Vagina (tissue), 2 donors: ENCODE measurements around the gene LRIT2. TPM values are rescaled to one million over a fixed set of nuclear protein-coding genes. Genes with fewer than 3 reads are reported as not detected.
A peak's percentile ranks its signal among the peaks of the same experiment; 100 is the strongest.

ENCODE experiments used
- DNase-seq, 2 donors: peaks; one replicate each; pipeline ENCODE4 v3.0.0-alpha.2; 2017; ENCODE audit errors: extremely low spot score in 2 of 2
- H3K27ac ChIP-seq: fragments of 200-600 bp; sonication (generic); one replicate; pipeline ENCODE4 v1.5.1; 2019
- H3K27me3 ChIP-seq: fragments of 200-600 bp; sonication (generic); one replicate; pipeline ENCODE4 v1.5.1; 2019
- H3K36me3 ChIP-seq, 2 donors: fragments of 200-600 bp; sonication (generic); one replicate each; pipeline ENCODE4 v1.5.1; 2017 to 2019
- H3K4me1 ChIP-seq: fragments of 200-600 bp; sonication (generic); one replicate; pipeline ENCODE4 v1.5.1; 2019
- H3K4me3 ChIP-seq, 2 donors: fragments of 200-600 bp; sonication (generic); 1 replicate in 1 of 2; 2 replicates in 1 of 2; pipeline ENCODE4 v1.5.1; 2016 to 2019
- H3K9me3 ChIP-seq: fragments of 200-600 bp; sonication (generic); one replicate; pipeline ENCODE4 v1.5.1; 2019
- POLR2A ChIP-seq, 2 donors: fragments of 450-650 bp; IDR thresholded peaks; one replicate each; pipeline ENCODE4 v1.6.1; 2017; ENCODE audit warnings: antibody characterized with exemption in 2 of 2, mild to moderate bottlenecking in 2 of 2, moderate library complexity in 2 of 2
- POLR2AphosphoS5 ChIP-seq, 2 donors: sonication (generic); formaldehyde crosslinking; IDR thresholded peaks; one replicate each; pipeline ENCODE4 v1.9.0; 2017; ENCODE audit warnings: antibody characterized with exemption in 2 of 2, mild to moderate bottlenecking in 2 of 2, low read depth in 1 of 2; ENCODE audit not compliant: insufficient read depth in 1 of 2
- intact Hi-C: fragments of 100-400 bp; cut with DNase I; formaldehyde crosslinking; loops from one replicate; pipeline ENCODE4 v1.15.1; 2023
- total RNA-seq: library from RNA; depleted of rRNA; stranded (reverse); fragments of >200 nt; gene quantifications from one replicate; pipeline ENCODE4 v1.2.3, GENCODE V29; 2016
- TF ChIP-seq, protein P1 (sequence below), 3 experiments: fragments of 450-650 bp in 2 of 3; fragments of 200-600 bp in 1 of 3; sonication (generic) in 1 of 3; IDR thresholded peaks; one replicate each; pipeline ENCODE4 v1.5.1; 2017 to 2019; ENCODE audit warnings: antibody characterized with exemption in 3 of 3, mild to moderate bottlenecking in 2 of 3, moderate library complexity in 2 of 3

Gene LRIT2
- total RNA-seq, 1 donor from 2014 or later, result not detected

DNA sequence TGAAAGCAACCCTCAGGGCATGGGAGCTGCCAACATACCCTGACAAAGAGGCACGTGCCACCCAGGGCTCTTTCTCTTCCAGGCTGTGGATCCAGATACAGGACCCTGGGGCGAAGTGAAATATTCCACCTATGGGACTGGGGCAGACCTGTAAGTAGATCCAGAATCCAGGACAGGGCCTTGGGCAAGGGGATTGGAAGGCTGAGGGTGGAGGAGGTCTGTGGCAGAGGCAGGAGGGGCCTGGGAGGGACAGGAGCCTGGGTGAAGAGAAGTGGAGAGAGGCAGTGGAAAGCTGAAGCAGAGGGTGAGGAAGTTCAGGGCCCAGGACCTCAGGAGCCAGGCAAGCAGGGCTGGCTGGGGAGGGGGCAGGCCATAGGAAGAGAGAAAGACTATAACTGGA, 13.8 kb downstream of the LRIT2 start:
- no peaks in the 10 kb centered on the region for H3K27me3 ChIP-seq
- no peak for TF ChIP-seq POLR2A (IDR thresholded peaks at IDR 0.05)
- TF ChIP-seq POLR2AphosphoS5 (IDR thresholded peaks at IDR 0.05; ENCODE audit: insufficient read depth in 1 of 2, low read depth in 1 of 2), result no peak
- TF ChIP-seq, protein P1, sequence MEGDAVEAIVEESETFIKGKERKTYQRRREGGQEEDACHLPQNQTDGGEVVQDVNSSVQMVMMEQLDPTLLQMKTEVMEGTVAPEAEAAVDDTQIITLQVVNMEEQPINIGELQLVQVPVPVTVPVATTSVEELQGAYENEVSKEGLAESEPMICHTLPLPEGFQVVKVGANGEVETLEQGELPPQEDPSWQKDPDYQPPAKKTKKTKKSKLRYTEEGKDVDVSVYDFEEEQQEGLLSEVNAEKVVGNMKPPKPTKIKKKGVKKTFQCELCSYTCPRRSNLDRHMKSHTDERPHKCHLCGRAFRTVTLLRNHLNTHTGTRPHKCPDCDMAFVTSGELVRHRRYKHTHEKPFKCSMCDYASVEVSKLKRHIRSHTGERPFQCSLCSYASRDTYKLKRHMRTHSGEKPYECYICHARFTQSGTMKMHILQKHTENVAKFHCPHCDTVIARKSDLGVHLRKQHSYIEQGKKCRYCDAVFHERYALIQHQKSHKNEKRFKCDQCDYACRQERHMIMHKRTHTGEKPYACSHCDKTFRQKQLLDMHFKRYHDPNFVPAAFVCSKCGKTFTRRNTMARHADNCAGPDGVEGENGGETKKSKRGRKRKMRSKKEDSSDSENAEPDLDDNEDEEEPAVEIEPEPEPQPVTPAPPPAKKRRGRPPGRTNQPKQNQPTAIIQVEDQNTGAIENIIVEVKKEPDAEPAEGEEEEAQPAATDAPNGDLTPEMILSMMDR (IDR thresholded peaks at IDR 0.05), result no peak
- no peaks in the 10 kb centered on the region for H3K36me3 ChIP-seq
- H3K27ac ChIP-seq, result no peak overlapping the region
- no peaks in the 10 kb centered on the region for H3K9me3 ChIP-seq
- DNase-seq, result no peak
- no peak overlapping the region for H3K4me3 ChIP-seq
- H3K4me1 ChIP-seq, result no peaks in the 10 kb centered on the region
- intact Hi-C loops, result no loop called here

DNA sequence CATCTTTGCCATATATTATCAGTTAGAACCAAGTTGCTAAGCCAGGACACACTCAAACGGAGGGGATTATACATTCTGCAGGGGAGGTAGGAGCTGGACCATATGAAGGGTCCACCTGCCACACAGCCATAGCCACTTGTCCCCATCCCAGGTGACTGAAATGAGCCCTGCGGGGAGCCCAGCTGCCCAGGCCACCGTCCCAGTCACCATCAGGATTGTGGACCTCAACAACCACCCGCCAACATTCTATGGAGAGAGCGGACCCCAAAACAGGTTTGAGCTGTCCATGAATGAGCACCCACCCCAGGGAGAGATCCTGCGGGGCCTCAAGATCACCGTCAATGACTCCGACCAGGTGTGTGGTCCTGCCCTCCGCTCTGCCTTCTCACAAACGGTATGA, 17.3 kb downstream of the LRIT2 start:
- Histone ChIP-seq H3K27me3 (no peaks in the 10 kb centered on the region), H3K4me3 (no peak overlapping the region), H3K36me3 (no peaks in the 10 kb centered on the region), H3K9me3 (no peaks in the 10 kb centered on the region), H3K27ac (no peak overlapping the region), H3K4me1 (no peaks in the 10 kb centered on the region)
- intact Hi-C loops, result no loop called here
- DNase-seq, result no peak
- TF ChIP-seq, protein P1 (IDR thresholded peaks at IDR 0.05), result no peak
- TF ChIP-seq POLR2A (IDR thresholded peaks at IDR 0.05) (no peak), POLR2AphosphoS5 (IDR thresholded peaks at IDR 0.05; ENCODE audit: insufficient read depth in 1 of 2, low read depth in 1 of 2) (no peak)

- H3K36me3 ChIP-seq, result no peaks in the 10 kb centered on the region
- no peak overlapping the region for H3K4me3 ChIP-seq
- intact Hi-C loops, result no loop called here
- no peak overlapping the region for H3K27ac ChIP-seq
- no peak for DNase-seq
- no peaks in the 10 kb centered on the region for H3K9me3 ChIP-seq
- H3K27me3 ChIP-seq, result no peaks in the 10 kb centered on the region
- no peak for TF ChIP-seq POLR2A (IDR thresholded peaks at IDR 0.05)
- TF ChIP-seq, protein P1 (IDR thresholded peaks at IDR 0.05), result no peak
- H3K4me1 ChIP-seq, result no peaks in the 10 kb centered on the region
These were observed 19.4 kb downstream of the LRIT2 start for GRCh38 chr10:84205853-84206525.

- no peaks in the 10 kb centered on the region for H3K27me3 ChIP-seq
- DNase-seq, result no peak
- no peaks in the 10 kb centered on the region for H3K9me3 ChIP-seq
- H3K27ac ChIP-seq, result no peak overlapping the region
- H3K4me3 ChIP-seq, result no peak overlapping the region
- no peaks in the 10 kb centered on the region for H3K36me3 ChIP-seq
- TF ChIP-seq POLR2AphosphoS5 (IDR thresholded peaks at IDR 0.05; ENCODE audit: insufficient read depth in 1 of 2, low read depth in 1 of 2) (no peak), POLR2A (IDR thresholded peaks at IDR 0.05) (no peak)
- TF ChIP-seq, protein P1 (IDR thresholded peaks at IDR 0.05), result peak; percentile 32 to 39 (median 35)
- no peaks in the 10 kb centered on the region for H3K4me1 ChIP-seq
- intact Hi-C loops, result no loop called here
These were observed 20.1 kb downstream of the LRIT2 start for GRCh38 chr10:84205049-84205852.

GRCh38 chr10:84204610-84205009, 20.7 kb downstream of the LRIT2 start:
- H3K4me3 ChIP-seq, result no peak overlapping the region
- H3K27ac ChIP-seq, result no peak overlapping the region
- no peaks in the 10 kb centered on the region for H3K36me3 ChIP-seq
- no peaks in the 10 kb centered on the region for H3K4me1 ChIP-seq
- no peak for DNase-seq
- H3K27me3 ChIP-seq, result no peaks in the 10 kb centered on the region
- intact Hi-C loops, result no loop called here
- no peak for TF ChIP-seq POLR2A (IDR thresholded peaks at IDR 0.05)
- no peak for TF ChIP-seq POLR2AphosphoS5 (IDR thresholded peaks at IDR 0.05; ENCODE audit: insufficient read depth in 1 of 2, low read depth in 1 of 2)
- TF ChIP-seq, protein P1 (IDR thresholded peaks at IDR 0.05), result no peak
- H3K9me3 ChIP-seq, result no peaks in the 10 kb centered on the region
